GM13977 (cell line): ENCODE data around the gene GPR83.
"Not testable (repeated sequence)": the region's sequence is repeated elsewhere in the genome, so short reads cannot be mapped to it uniquely, and the experiment has no call there.

Experiments
- DNase-seq: peaks from one replicate; pipeline ENCODE4 v3.0.0; 2012; ENCODE audit warnings: low spot score
- CTCF ChIP-seq: IDR thresholded peaks from 2 replicates; pipeline ENCODE4 v1.5.1; 2012; ENCODE audit warnings: mild to moderate bottlenecking, control low read depth; ENCODE audit not compliant: insufficient read depth; ENCODE audit errors: extremely low read depth, missing control alignments
- in situ Hi-C: fragments of 300-500 bp; cut with MboI; formaldehyde crosslinking; loops from one replicate; pipeline ENCODE4 v1.12.0; 2022; ENCODE audit warnings: low sequenced_read_pairs, low pct_unique_long_range_greater_than_20kb, mixed read lengths, inconsistent platforms; ENCODE audit not compliant: unreplicated experiment

The GPR83 gene

GRCh38 chr11:94396282-94396681 lies 4.9 kb downstream of the GPR83 start:
- TF ChIP-seq CTCF = no peak
- in situ Hi-C loops = no loop called here
- no peak for DNase-seq

DNA sequence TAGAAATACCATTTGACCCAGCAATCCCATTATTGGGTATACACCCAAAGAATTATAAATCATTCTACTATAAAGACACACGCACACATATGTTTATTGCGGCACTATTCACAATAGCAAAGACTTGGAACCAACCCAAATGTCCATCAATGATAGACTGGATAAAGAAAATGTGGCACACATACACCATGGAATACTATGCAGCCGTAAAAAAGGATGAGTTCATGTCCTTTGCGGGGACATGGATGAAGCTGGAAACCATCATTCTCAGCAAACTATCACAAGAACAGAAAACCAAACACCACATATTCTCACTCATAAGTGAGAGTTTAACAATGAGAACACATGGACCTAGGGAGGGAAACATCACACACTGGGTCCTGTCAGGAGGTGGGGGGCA lies 9.3 kb downstream of the GPR83 start:
- in situ Hi-C loops, DNase-seq: not testable (repeated sequence)

DNA sequence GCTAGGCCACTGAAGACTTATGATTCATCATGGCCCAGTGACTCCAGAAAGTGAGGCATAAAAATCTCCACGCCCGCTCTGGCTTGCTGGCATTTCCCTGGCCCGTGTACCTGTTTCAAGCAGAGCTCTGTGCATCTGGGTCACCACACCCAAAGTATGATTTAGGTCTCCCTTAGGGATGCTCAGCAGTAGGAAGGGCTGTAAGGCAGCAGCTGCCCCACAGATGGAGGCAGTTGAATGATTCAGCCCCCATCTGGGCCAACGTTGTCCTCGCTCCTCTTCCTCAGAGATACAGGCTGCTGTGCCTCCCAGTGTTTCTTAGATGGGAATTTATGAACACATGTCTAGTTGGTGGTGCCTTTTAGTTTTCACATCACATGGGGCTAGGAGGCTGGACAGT lies 21.6 kb downstream of the GPR83 start:
- no peak for DNase-seq
- in situ Hi-C loops = no loop called here
- TF ChIP-seq CTCF = no peak

DNA sequence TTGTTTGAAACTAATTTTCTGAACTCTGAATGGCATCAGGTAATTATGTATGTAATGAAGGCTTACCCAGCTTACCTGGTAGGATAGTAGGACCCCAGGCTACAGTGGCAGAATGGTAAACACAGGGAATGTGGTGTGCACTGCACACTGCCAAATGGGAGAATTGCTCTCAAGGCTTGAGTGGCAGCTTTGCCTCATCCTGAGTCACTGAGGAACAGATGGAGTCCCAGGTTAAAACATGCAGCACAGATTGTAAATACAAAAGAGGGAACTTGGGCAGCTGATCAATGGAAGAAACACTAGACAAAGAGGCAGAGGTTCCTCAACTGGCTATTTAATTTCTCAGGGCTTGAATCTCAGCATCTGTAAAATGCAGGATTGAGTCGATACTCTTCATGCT lies 24.4 kb downstream of the GPR83 start:
- no peak for DNase-seq
- in situ Hi-C loops = no loop called here
- TF ChIP-seq CTCF = no peak

DNA sequence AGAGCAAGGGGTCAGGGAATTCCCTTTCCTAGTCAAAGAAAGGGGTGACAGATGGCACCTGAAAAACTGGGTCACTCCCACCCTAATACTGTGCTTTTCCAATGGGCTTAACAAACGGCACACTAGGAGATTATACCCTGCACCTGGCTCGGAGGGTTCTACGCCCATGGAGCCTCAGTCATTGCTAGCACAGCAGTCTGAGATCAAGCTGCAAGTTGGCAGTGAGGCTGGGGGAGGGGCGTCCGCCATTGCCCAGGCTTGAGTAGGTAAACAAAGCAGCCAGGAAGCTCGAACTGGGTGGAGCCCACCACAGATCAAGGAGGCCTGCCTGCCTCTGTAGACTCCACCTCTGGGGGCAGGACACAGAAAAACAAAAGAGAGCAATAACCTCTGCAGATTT lies 30.6 kb downstream of the GPR83 start:
- in situ Hi-C loops, DNase-seq: not testable (repeated sequence)

- in situ Hi-C loops, DNase-seq: not testable (repeated sequence)
Measured at GRCh38 chr11:94350850-94351563, 50.2 kb downstream of the GPR83 start.

GRCh38 chr11:94346311-94346710 lies 54.9 kb downstream of the GPR83 start:
- in situ Hi-C loops, DNase-seq: not testable (repeated sequence)

GRCh38 chr11:94343495-94343894 lies 57.7 kb downstream of the GPR83 start:
- TF ChIP-seq CTCF = no peak
- no peak for DNase-seq
- in situ Hi-C loops = no loop called here

- DNase-seq = no peak
- no peak for TF ChIP-seq CTCF
- in situ Hi-C loops = no loop called here
Measured at GRCh38 chr11:94342250-94342649, 59.0 kb downstream of the GPR83 start.
